ENCODE data around the gene LRIG3.

- no peak for TF ChIP-seq CTCF (IDR thresholded peaks at IDR 0.05; ENCODE audit: insufficient read depth, low read length)
- TF ChIP-seq POLR2AphosphoS5 (IDR thresholded peaks at IDR 0.05; ENCODE audit: low read depth), result no peak
- TF ChIP-seq REST (IDR thresholded peaks at IDR 0.05; ENCODE audit: insufficient replicate concordance, low read depth), result no peak
- no peak for TF ChIP-seq SPI1 (IDR thresholded peaks at IDR 0.05; ENCODE audit: borderline replicate concordance, low read depth)
These were observed 47.3 kb upstream of the LRIG3 start for GRCh38 chr12:58967561-58967960.
